Activated T-cell treated with anti-CD3 and anti-CD28 coated beads, Interleukin-2, amount 50 U/mL, for 72 hours (primary cell): Measurements from ENCODE around the gene DBI. TPM values are rescaled to one million over a fixed set of nuclear protein-coding genes. Genes with fewer than 3 reads are reported as not detected.
A peak's percentile ranks its signal among the peaks of the same experiment; 100 is the strongest.

Source experiments
- ATAC-seq, 2 donors: fragments of 150-1000 bp; cut with Tn5 transposase; replicated peaks in 1 of 2; 2 replicates each; pipeline ENCODE4 v1.10.0; 2021; ENCODE audit warnings: moderate library complexity in 2 of 2, mild to moderate bottlenecking in 1 of 2
- DNase-seq, 2 donors: peaks; one replicate each; pipeline ENCODE4 v3.0.0; 2021 to 2022; ENCODE audit warnings: mixed read lengths in 1 of 2
- H3K27ac Mint-ChIP-seq: one replicate; pipeline ENCODE4 v1.8.0; 2022; ENCODE audit warnings: mild to moderate bottlenecking, moderate library complexity, mixed read lengths
- H3K27me3 Mint-ChIP-seq: one replicate; pipeline ENCODE4 v1.8.0; 2022; ENCODE audit warnings: low read depth, mixed read lengths
- H3K36me3 Mint-ChIP-seq, 2 donors: one replicate each; pipeline ENCODE4 v1.8.0; 2022; ENCODE audit warnings: mixed read lengths in 2 of 2, mild to moderate bottlenecking in 1 of 2; ENCODE audit not compliant: insufficient read depth in 2 of 2
- H3K4me1 Mint-ChIP-seq: one replicate; pipeline ENCODE4 v1.8.0; 2022; ENCODE audit warnings: low read depth, mixed read lengths
- H3K4me3 Mint-ChIP-seq, 2 donors: one replicate each; pipeline ENCODE4 v1.8.0; 2022; ENCODE audit warnings: mild to moderate bottlenecking in 2 of 2, mixed read lengths in 2 of 2, moderate library complexity in 2 of 2
- H3K9me3 Mint-ChIP-seq, 2 donors: one replicate each; pipeline ENCODE4 v1.8.0; 2022; ENCODE audit warnings: mixed read lengths in 2 of 2
- total RNA-seq, 2 donors: library from RNA; stranded (reverse); gene quantifications; one replicate each; pipeline ENCODE4 v1.2.3, GENCODE V29; 2022

The DBI gene
- total RNA-seq, 2 donors from 2014 or later = 58.7 to 80.6 TPM

GRCh38 chr2:119339562-119339923 is 27.2 kb upstream of the DBI start:
- H3K4me1 Mint-ChIP-seq = peaks cover 18% of the 10 kb centered on the region
- H3K9me3 Mint-ChIP-seq = no peaks in the 10 kb centered on the region
- H3K4me3 Mint-ChIP-seq = no peak overlapping the region
- ATAC-seq = no peak
- no peaks in the 10 kb centered on the region for H3K36me3 Mint-ChIP-seq
- H3K27ac Mint-ChIP-seq = peak overlapping the region; percentile 13
- no peaks in the 10 kb centered on the region for H3K27me3 Mint-ChIP-seq
- no peak for DNase-seq

- DNase-seq = no peak
These were observed 25.1 kb upstream of the DBI start for GRCh38 chr2:119341684-119342083.

GRCh38 chr2:119349289-119349688 is 17.5 kb upstream of the DBI start:
- Mint-ChIP-seq H3K4me1 (no peaks in the 10 kb centered on the region), H3K9me3 (no peaks in the 10 kb centered on the region), H3K27ac (no peak overlapping the region), H3K4me3 (no peak overlapping the region), H3K36me3 (peaks cover 0 to 2% of the 10 kb centered on the region in 2 donors), H3K27me3 (no peaks in the 10 kb centered on the region)
- DNase-seq (no peak), ATAC-seq (no peak)

More at GRCh38 chr2:119341684-119342083, 25.1 kb upstream of the DBI start:
- Mint-ChIP-seq H3K9me3 (no peaks in the 10 kb centered on the region), H3K27me3 (no peaks in the 10 kb centered on the region), H3K27ac (no peak overlapping the region), H3K4me1 (peaks cover 18% of the 10 kb centered on the region), H3K4me3 (no peak overlapping the region), H3K36me3 (no peaks in the 10 kb centered on the region)
- no peak for ATAC-seq

GRCh38 chr2:119350311-119350998 is 16.3 kb upstream of the DBI start:
- H3K9me3 Mint-ChIP-seq = no peaks in the 10 kb centered on the region
- no peak for ATAC-seq

GRCh38 chr2:119352357-119352756 is 14.4 kb upstream of the DBI start:
- Mint-ChIP-seq H3K9me3 (no peaks in the 10 kb centered on the region), H3K27ac (no peak overlapping the region), H3K4me3 (no peak overlapping the region), H3K4me1 (peaks cover 9% of the 10 kb centered on the region), H3K27me3 (no peaks in the 10 kb centered on the region), H3K36me3 (no peaks in the 10 kb centered on the region)
- peak in 1 of 2 donors; percentile 23 for ATAC-seq
- DNase-seq = no peak

More at GRCh38 chr2:119350311-119350998, 16.3 kb upstream of the DBI start:
- DNase-seq = no peak
- Mint-ChIP-seq H3K27ac (no peak overlapping the region), H3K27me3 (no peaks in the 10 kb centered on the region), H3K4me1 (peaks cover under 1% of the 10 kb centered on the region), H3K4me3 (no peak overlapping the region), H3K36me3 (peaks cover 0 to 2% of the 10 kb centered on the region in 2 donors)

GRCh38 chr2:119354860-119355259 is 11.9 kb upstream of the DBI start:
- H3K27ac Mint-ChIP-seq = no peak overlapping the region
- peaks cover 9% of the 10 kb centered on the region for H3K4me1 Mint-ChIP-seq
- H3K36me3 Mint-ChIP-seq = no peaks in the 10 kb centered on the region
- no peak overlapping the region for H3K4me3 Mint-ChIP-seq
- no peaks in the 10 kb centered on the region for H3K9me3 Mint-ChIP-seq
- DNase-seq (no peak), ATAC-seq (no peak)
- H3K27me3 Mint-ChIP-seq = no peaks in the 10 kb centered on the region

- Mint-ChIP-seq H3K36me3 (no peaks in the 10 kb centered on the region), H3K9me3 (no peaks in the 10 kb centered on the region), H3K27ac (no peak overlapping the region), H3K4me3 (no peak overlapping the region), H3K4me1 (peaks cover 15% of the 10 kb centered on the region), H3K27me3 (no peaks in the 10 kb centered on the region)
- no peak for ATAC-seq
- DNase-seq = no peak
These were observed 7.0 kb upstream of the DBI start for GRCh38 chr2:119359774-119360173.

- no peak for DNase-seq
- Mint-ChIP-seq H3K27me3 (no peaks in the 10 kb centered on the region), H3K36me3 (peaks cover 0 to 2% of the 10 kb centered on the region in 2 donors), H3K4me3 (no peak overlapping the region), H3K9me3 (no peaks in the 10 kb centered on the region), H3K4me1 (peaks cover 21% of the 10 kb centered on the region), H3K27ac (no peak overlapping the region)
- no peak for ATAC-seq
These were observed 6.3 kb upstream of the DBI start for GRCh38 chr2:119360423-119360966.

GRCh38 chr2:119364798-119365197 is 2.0 kb upstream of the DBI start:
- Mint-ChIP-seq H3K9me3 (no peaks in the 10 kb centered on the region), H3K27ac (peak overlapping the region; percentile 89), H3K27me3 (no peaks in the 10 kb centered on the region), H3K4me3 (peak overlapping the region; percentile 87 to 100), H3K36me3 (peaks cover 5 to 9% of the 10 kb centered on the region in 2 donors), H3K4me1 (peaks cover 42% of the 10 kb centered on the region)
- DNase-seq = no peak
- ATAC-seq = no peak

GRCh38 chr2:119365436-119365835 is 1.3 kb upstream of the DBI start:
- Mint-ChIP-seq H3K27ac (peak overlapping the region; percentile 89), H3K36me3 (peaks cover 9 to 14% of the 10 kb centered on the region in 2 donors), H3K27me3 (no peaks in the 10 kb centered on the region), H3K9me3 (no peaks in the 10 kb centered on the region), H3K4me1 (peaks cover 42% of the 10 kb centered on the region), H3K4me3 (peak overlapping the region; percentile 87 to 100)
- DNase-seq (no peak), ATAC-seq (no peak)

GRCh38 chr2:119366161-119366648 is 572 bp upstream of the DBI start:
- Mint-ChIP-seq H3K4me1 (peaks cover 42% of the 10 kb centered on the region), H3K9me3 (no peaks in the 10 kb centered on the region), H3K27ac (peak overlapping the region; percentile 89), H3K27me3 (no peaks in the 10 kb centered on the region), H3K4me3 (peak overlapping the region; percentile 87 to 100), H3K36me3 (peaks cover 11 to 18% of the 10 kb centered on the region in 2 donors)
- DNase-seq (peak in 1 of 2 donors; percentile 8), ATAC-seq (peak; percentile 1 to 5)

- Mint-ChIP-seq H3K4me3 (peak overlapping the region; percentile 87 to 100), H3K27me3 (no peaks in the 10 kb centered on the region), H3K27ac (peak overlapping the region; percentile 89), H3K4me1 (peaks cover 42% of the 10 kb centered on the region), H3K36me3 (peaks cover 19 to 28% of the 10 kb centered on the region in 2 donors), H3K9me3 (no peaks in the 10 kb centered on the region)
- ATAC-seq (peak; percentile 24 to 44), DNase-seq (peak; percentile 42 to 61)
These were observed 809 bp downstream of the DBI start for GRCh38 chr2:119367472-119368099.

- Mint-ChIP-seq H3K27me3 (no peaks in the 10 kb centered on the region), H3K4me3 (no peak overlapping the region), H3K27ac (no peak overlapping the region), H3K9me3 (no peaks in the 10 kb centered on the region), H3K36me3 (peaks cover 31 to 46% of the 10 kb centered on the region in 2 donors), H3K4me1 (peaks cover 35% of the 10 kb centered on the region)
- no peak for ATAC-seq
- DNase-seq = no peak
These were observed 3.1 kb downstream of the DBI start for GRCh38 chr2:119369845-119370244.
